Measurements from ENCODE around the gene ARMH4. TPM values are rescaled to one million over a fixed set of nuclear protein-coding genes. Genes with fewer than 3 reads are reported as not detected.

Gene ARMH4, protein sequence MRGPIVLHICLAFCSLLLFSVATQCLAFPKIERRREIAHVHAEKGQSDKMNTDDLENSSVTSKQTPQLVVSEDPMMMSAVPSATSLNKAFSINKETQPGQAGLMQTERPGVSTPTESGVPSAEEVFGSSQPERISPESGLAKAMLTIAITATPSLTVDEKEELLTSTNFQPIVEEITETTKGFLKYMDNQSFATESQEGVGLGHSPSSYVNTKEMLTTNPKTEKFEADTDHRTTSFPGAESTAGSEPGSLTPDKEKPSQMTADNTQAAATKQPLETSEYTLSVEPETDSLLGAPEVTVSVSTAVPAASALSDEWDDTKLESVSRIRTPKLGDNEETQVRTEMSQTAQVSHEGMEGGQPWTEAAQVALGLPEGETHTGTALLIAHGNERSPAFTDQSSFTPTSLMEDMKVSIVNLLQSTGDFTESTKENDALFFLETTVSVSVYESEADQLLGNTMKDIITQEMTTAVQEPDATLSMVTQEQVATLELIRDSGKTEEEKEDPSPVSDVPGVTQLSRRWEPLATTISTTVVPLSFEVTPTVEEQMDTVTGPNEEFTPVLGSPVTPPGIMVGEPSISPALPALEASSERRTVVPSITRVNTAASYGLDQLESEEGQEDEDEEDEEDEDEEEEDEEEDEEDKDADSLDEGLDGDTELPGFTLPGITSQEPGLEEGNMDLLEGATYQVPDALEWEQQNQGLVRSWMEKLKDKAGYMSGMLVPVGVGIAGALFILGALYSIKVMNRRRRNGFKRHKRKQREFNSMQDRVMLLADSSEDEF
- 14.1 and 14.3 TPM in 2 replicates for polyA plus RNA-seq
- polyA minus RNA-seq: 81.3 and 103 TPM in 2 replicates

DNA sequence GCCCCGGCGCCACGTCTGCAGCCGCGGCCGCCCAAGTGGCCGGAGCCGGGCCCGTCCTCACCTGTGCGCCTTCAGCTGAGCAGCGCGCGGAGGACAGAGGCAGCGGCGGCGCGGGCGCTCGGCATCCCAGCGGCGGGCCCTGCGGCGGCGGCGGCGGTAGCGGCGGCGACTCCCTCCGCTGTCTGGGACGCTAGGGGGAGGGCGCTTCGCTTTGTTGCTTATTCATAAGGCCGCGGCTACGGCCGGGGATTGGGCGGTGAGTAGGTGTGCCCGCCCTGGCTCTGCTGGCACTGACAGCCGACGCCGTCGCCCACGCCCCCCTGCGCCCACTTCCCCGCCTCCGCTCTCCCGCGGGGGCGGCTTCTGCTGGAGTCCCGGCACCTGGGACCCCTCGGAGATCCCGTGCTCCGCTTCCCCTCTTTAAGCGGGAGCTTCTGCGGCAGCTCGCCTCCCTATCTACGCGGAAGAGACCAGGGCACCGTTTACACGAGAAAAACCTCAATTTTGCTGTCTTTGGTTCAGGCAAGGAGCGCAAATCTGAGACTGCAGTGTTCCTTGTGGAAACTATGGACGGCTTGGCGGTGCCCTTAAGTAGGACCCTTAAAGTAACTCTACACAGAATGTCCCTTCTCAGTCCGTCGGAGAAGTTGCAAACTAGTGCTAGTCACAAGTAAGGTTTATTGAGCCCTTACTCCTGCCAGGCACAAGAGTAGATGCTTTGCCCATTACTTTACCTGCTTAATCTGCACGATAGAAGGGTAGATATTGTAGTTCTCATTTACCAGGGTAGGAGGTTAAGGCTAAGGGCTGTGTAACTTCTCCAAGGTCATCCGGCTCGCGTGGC is at the start of gene ARMH4:
Gene ARMH4 (minus strand): TSS at position 200 of the 844 bp plus-strand sequence. CDS start 12,855 bp downstream, outside the sequence.
- H3K36me3 ChIP-seq (ENCODE audit: insufficient read depth, low read length): no peaks in the 10 kb centered on the region
- H4K20me1 ChIP-seq (ENCODE audit: insufficient read depth): no peaks in the 10 kb centered on the region
- TF ChIP-seq POLR2AphosphoS5 (IDR thresholded peaks at IDR 0.05) (peak; percentile 76), TAF1 (IDR thresholded peaks at IDR 0.05; ENCODE audit: low read depth) (peak; percentile 51), EP300 (conservative IDR thresholded peaks at IDR 0.05; ENCODE audit: poor library complexity, severe bottlenecking) (peak; percentile 44), SMC3 (conservative IDR thresholded peaks at IDR 0.05; ENCODE audit: poor library complexity) (peak; percentile 34), RAD21 (conservative IDR thresholded peaks at IDR 0.05) (peak; percentile 31), EZH2 (IDR thresholded peaks at IDR 0.05; ENCODE audit: borderline replicate concordance, insufficient read depth, low read length, poor library complexity, severe bottlenecking) (no peak), MXI1 (conservative IDR thresholded peaks at IDR 0.05; ENCODE audit: poor library complexity, severe bottlenecking) (peak; percentile 72)
- TF ChIP-seq, protein P1, sequence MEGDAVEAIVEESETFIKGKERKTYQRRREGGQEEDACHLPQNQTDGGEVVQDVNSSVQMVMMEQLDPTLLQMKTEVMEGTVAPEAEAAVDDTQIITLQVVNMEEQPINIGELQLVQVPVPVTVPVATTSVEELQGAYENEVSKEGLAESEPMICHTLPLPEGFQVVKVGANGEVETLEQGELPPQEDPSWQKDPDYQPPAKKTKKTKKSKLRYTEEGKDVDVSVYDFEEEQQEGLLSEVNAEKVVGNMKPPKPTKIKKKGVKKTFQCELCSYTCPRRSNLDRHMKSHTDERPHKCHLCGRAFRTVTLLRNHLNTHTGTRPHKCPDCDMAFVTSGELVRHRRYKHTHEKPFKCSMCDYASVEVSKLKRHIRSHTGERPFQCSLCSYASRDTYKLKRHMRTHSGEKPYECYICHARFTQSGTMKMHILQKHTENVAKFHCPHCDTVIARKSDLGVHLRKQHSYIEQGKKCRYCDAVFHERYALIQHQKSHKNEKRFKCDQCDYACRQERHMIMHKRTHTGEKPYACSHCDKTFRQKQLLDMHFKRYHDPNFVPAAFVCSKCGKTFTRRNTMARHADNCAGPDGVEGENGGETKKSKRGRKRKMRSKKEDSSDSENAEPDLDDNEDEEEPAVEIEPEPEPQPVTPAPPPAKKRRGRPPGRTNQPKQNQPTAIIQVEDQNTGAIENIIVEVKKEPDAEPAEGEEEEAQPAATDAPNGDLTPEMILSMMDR (IDR thresholded peaks at IDR 0.05; ENCODE audit: poor library complexity, severe bottlenecking): peak; percentile 45
- TF ChIP-seq, protein P2, sequence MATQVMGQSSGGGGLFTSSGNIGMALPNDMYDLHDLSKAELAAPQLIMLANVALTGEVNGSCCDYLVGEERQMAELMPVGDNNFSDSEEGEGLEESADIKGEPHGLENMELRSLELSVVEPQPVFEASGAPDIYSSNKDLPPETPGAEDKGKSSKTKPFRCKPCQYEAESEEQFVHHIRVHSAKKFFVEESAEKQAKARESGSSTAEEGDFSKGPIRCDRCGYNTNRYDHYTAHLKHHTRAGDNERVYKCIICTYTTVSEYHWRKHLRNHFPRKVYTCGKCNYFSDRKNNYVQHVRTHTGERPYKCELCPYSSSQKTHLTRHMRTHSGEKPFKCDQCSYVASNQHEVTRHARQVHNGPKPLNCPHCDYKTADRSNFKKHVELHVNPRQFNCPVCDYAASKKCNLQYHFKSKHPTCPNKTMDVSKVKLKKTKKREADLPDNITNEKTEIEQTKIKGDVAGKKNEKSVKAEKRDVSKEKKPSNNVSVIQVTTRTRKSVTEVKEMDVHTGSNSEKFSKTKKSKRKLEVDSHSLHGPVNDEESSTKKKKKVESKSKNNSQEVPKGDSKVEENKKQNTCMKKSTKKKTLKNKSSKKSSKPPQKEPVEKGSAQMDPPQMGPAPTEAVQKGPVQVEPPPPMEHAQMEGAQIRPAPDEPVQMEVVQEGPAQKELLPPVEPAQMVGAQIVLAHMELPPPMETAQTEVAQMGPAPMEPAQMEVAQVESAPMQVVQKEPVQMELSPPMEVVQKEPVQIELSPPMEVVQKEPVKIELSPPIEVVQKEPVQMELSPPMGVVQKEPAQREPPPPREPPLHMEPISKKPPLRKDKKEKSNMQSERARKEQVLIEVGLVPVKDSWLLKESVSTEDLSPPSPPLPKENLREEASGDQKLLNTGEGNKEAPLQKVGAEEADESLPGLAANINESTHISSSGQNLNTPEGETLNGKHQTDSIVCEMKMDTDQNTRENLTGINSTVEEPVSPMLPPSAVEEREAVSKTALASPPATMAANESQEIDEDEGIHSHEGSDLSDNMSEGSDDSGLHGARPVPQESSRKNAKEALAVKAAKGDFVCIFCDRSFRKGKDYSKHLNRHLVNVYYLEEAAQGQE (IDR thresholded peaks at IDR 0.05; ENCODE audit: borderline replicate concordance): peak; percentile 44
- H3K9me3 ChIP-seq (ENCODE audit: low read length): no peaks in the 10 kb centered on the region
- H3K79me2 ChIP-seq (replicated peaks; ENCODE audit: insufficient read depth, low read length): peaks cover 36% of the 10 kb centered on the region
- H3K4me2 ChIP-seq (ENCODE audit: low read length): peak within 1 kb of the TSS; percentile 79
- H3F3A ChIP-seq (ENCODE audit: insufficient read depth, low read length, poor library complexity, severe bottlenecking): peaks cover 4% of the 10 kb centered on the region
- H3K27me3 ChIP-seq (ENCODE audit: insufficient read depth, low read depth, low read length): no peaks in the 10 kb centered on the region
- peak within 1 kb of the TSS; percentile 65 for H3K27ac ChIP-seq (ENCODE audit: low read length)
- H3K4me3 ChIP-seq (ENCODE audit: low read length): peak within 1 kb of the TSS; percentile 76
- H2AFZ ChIP-seq (ENCODE audit: low read depth, low read length): peak within 1 kb of the TSS; percentile 46
- peak within 1 kb of the TSS; percentile 87 for H3K9ac ChIP-seq (ENCODE audit: low read length)
- H3K9me2 ChIP-seq (ENCODE audit: insufficient read depth, low read length): no peaks in the 10 kb centered on the region

All from neural cell (in vitro differentiated cells).